ENCODE measurements around the gene DPP7. TPM values are rescaled to one million over a fixed set of nuclear protein-coding genes. Genes with fewer than 3 reads are reported as not detected.
"Not testable (repeated sequence)": the region's sequence is repeated elsewhere in the genome, so short reads cannot be mapped to it uniquely, and the experiment has no call there.

Gene DPP7
- total RNA-seq, 1 donor from 2014 or later = 152 TPM

GRCh38 chr9:137127301-137128157 is 13.0 kb upstream of the DPP7 start:
- intact Hi-C loops (cut with DNase I) = no loop called here
- Histone ChIP-seq H3K4me3 (peak overlapping the region; percentile 23 to 26), H3K4me1 (peaks cover 25% of the 10 kb centered on the region)

GRCh38 chr9:137126786-137127185 is 12.3 kb upstream of the DPP7 start:
- no peak overlapping the region for H3K27ac ChIP-seq
- intact Hi-C loops (cut with DNase I) = no loop called here
- H3K27me3 ChIP-seq = no peaks in the 10 kb centered on the region
- no peak for DNase-seq (ENCODE audit: extremely low spot score in 2 of 2)
- no peaks in the 10 kb centered on the region for H3K9me3 ChIP-seq
- H3K36me3 ChIP-seq = no peaks in the 10 kb centered on the region
- peaks cover 25% of the 10 kb centered on the region for H3K4me1 ChIP-seq
- no peak for TF ChIP-seq POLR2AphosphoS5 (IDR thresholded peaks at IDR 0.05; ENCODE audit: insufficient read depth in 1 of 2, low read depth in 1 of 2)
- TF ChIP-seq CTCF (IDR thresholded peaks at IDR 0.05) = no peak
- no peak for TF ChIP-seq POLR2A (IDR thresholded peaks at IDR 0.05)
- H3K4me3 ChIP-seq = no peak overlapping the region

More at GRCh38 chr9:137127301-137128157, 13.0 kb upstream of the DPP7 start:
- no peak for DNase-seq (ENCODE audit: extremely low spot score in 2 of 2)
- no peaks in the 10 kb centered on the region for H3K9me3 ChIP-seq
- H3K27ac ChIP-seq = no peak overlapping the region
- no peak for TF ChIP-seq POLR2AphosphoS5 (IDR thresholded peaks at IDR 0.05; ENCODE audit: insufficient read depth in 1 of 2, low read depth in 1 of 2)
- TF ChIP-seq CTCF (IDR thresholded peaks at IDR 0.05) = no peak
- no peak for TF ChIP-seq POLR2A (IDR thresholded peaks at IDR 0.05)
- no peaks in the 10 kb centered on the region for H3K36me3 ChIP-seq
- no peaks in the 10 kb centered on the region for H3K27me3 ChIP-seq

DNA sequence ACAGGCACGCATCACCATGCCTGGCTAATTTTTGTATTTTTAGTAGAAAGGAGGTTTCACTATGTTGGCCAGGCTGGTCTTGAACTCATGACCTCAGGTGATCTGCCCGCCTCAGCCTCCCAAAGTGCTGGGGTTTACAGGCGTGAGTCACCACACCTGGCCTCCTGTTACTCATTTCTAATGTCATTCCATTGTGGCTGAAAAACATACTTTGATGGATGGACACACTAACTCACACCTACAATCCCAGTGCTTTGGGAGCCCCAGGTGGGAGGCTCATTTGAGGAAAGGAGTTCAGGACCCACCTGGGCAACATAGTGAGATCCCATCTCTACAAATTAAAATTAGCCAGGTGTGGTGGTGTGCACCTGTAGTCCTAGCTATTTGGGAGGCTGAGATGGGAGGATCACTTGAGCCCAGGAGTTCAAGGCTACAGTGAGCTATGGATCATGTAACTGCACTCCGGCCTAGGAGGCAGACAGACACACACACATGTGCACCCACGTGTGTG is 9.5 kb upstream of the DPP7 start:
- H3K27me3 ChIP-seq; DNase-seq (ENCODE audit: extremely low spot score in 2 of 2); H3K4me3 ChIP-seq; intact Hi-C loops (cut with DNase I); H3K36me3 ChIP-seq; H3K9me3 ChIP-seq; H3K27ac ChIP-seq: not testable (repeated sequence)
- peaks cover 15% of the 10 kb centered on the region for H3K4me1 ChIP-seq

- no peaks in the 10 kb centered on the region for H3K9me3 ChIP-seq
- no peak overlapping the region for H3K27ac ChIP-seq
- no peak for DNase-seq (ENCODE audit: extremely low spot score in 2 of 2)
- intact Hi-C loops (cut with DNase I) = no loop called here
- TF ChIP-seq POLR2A (IDR thresholded peaks at IDR 0.05) (no peak), CTCF (IDR thresholded peaks at IDR 0.05) (no peak), POLR2AphosphoS5 (IDR thresholded peaks at IDR 0.05; ENCODE audit: insufficient read depth in 1 of 2, low read depth in 1 of 2) (no peak)
- H3K36me3 ChIP-seq = no peaks in the 10 kb centered on the region
- H3K4me1 ChIP-seq = peaks cover 10% of the 10 kb centered on the region
- H3K27me3 ChIP-seq = no peaks in the 10 kb centered on the region
- H3K4me3 ChIP-seq = no peak overlapping the region
Measured at GRCh38 chr9:137123468-137123837, 8.9 kb upstream of the DPP7 start.

DNA sequence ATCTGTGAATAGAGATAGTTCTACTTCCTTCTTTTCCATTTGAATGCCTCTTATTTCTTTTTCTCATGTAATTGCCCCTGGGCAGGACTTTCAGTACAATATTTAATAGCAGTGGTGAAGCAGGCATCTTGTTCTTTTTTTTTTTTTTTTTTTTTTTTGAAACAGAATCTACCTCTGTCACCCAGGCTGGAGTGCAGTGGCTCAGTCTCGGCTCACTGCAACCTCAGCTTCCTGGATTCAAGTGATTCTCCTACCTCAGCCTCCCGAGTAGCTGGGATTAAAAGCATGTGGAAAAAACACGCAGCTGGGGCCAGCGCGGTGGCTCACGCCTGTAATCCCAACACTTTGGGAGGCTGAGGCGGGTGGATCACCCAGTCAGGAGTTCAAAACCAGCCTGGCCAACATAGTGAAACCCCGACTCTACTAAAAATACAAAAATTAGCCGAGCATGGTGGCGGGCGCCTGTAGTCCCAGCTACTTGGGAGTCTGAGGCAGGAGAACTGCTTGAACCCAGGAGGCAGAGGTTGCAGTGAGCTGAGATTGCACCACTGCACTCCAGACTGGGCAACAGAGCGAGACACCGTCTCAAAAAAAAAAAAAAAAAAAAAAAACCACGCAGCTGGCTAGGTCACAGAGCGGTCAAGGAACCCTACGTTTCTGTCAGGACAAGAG is 8.4 kb upstream of the DPP7 start:
- DNase-seq (ENCODE audit: extremely low spot score in 2 of 2); H3K36me3 ChIP-seq; H3K27ac ChIP-seq; H3K4me1 ChIP-seq; H3K4me3 ChIP-seq; intact Hi-C loops (cut with DNase I); H3K9me3 ChIP-seq; H3K27me3 ChIP-seq: not testable (repeated sequence)

- DNase-seq (ENCODE audit: extremely low spot score in 2 of 2); H3K27me3 ChIP-seq; H3K9me3 ChIP-seq; H3K27ac ChIP-seq; H3K4me1 ChIP-seq; H3K36me3 ChIP-seq; H3K4me3 ChIP-seq; intact Hi-C loops (cut with DNase I): not testable (repeated sequence)
Measured at GRCh38 chr9:137121927-137122795, 7.6 kb upstream of the DPP7 start.

DNA sequence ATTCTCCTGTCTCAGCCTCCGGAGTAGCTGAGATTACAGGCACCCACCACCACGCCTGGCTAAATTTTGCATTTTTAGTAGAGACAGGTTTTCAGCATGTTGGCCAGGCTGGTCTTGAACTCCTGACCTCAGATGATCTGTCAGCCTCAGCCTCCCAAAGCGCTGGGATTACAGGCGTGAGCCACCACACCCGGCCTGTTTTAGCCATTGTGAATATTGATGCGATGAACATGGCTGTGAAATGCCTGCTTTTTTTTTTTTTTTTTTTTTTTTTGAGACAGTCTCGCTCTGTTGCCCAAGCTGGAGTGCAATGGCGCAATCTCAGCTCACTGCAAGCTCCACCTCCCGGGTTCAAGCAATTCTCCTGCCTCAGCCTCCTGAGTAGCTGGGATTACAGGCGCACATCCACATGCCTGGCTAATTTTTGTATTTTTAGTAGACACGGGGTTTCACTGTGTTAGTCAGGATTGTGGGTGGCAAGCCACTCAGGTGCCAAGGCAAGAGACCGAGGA is 3.6 kb upstream of the DPP7 start:
- H3K9me3 ChIP-seq; DNase-seq (ENCODE audit: extremely low spot score in 2 of 2); intact Hi-C loops (cut with DNase I); H3K36me3 ChIP-seq; H3K27ac ChIP-seq; H3K27me3 ChIP-seq; H3K4me3 ChIP-seq: not testable (repeated sequence)
- peaks cover 15% of the 10 kb centered on the region for H3K4me1 ChIP-seq

Data from vagina (tissue), 2 donors.